ENCODE results near the gene MRPL22.

MRPL22 gene

DNA sequence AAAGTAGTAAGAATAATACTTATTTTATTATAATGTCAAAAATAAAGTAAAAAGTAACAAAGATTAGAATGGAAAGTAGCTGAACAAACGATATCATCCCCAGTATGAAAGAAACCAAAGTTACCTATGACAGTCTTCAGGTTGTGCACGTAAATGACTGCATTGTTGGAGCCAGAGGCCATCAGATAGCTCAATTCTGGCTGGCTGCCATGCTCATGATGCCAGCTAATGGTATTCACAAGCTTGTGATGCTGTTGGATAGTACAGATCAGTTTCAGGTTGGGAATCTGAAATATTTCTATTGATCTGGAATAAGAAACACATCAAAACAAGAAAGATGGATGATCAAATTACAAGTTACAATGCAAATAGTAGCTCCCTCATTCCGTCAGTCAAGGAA, 24.0 kb upstream of the MRPL22 start:
- no peak overlapping the region for H2BK120ac ChIP-seq (ENCODE audit: low read depth, low read length)
- no peak overlapping the region for H3K4ac ChIP-seq (ENCODE audit: low read depth in 1 of 2, low read length in 2 of 2)
- no peaks in the 10 kb centered on the region for H3K79me1 ChIP-seq (replicated peaks; ENCODE audit: low read length, poor library complexity, severe bottlenecking)
- H2AFZ ChIP-seq (ENCODE audit: low read depth, low read length), result no peak overlapping the region
- H3K9ac ChIP-seq (ENCODE audit: low read length), result no peak overlapping the region
- H2BK5ac ChIP-seq (ENCODE audit: low read depth, low read length, poor library complexity, severe bottlenecking), result no peak overlapping the region
- H2AK5ac ChIP-seq (ENCODE audit: low read length, severe bottlenecking), result no peak overlapping the region
- no peak overlapping the region for H4K8ac ChIP-seq (ENCODE audit: low read length)
- no peak for DNase-seq
- no peak overlapping the region for H3K14ac ChIP-seq (ENCODE audit: low read length in 2 of 2)
- no peaks in the 10 kb centered on the region for H3K27me3 ChIP-seq (ENCODE audit: control insufficient read depth in 1 of 2, insufficient read depth in 1 of 2, low read length in 2 of 2)
- H3K4me1 ChIP-seq (ENCODE audit: control insufficient read depth, insufficient read depth, low read depth, low read length), result no peaks in the 10 kb centered on the region
- H3K36me3 ChIP-seq (ENCODE audit: control insufficient read depth in 1 of 2, insufficient read depth in 2 of 2, low read depth in 1 of 2, low read length in 2 of 2), result peaks cover 9 to 95% of the 10 kb centered on the region in 2 experiments
- H3K4me2 ChIP-seq (ENCODE audit: low read length, poor library complexity, severe bottlenecking), result no peak overlapping the region
- H3K9me3 ChIP-seq (ENCODE audit: control insufficient read depth, low read length), result no peaks in the 10 kb centered on the region
- no peak overlapping the region for H3K4me3 ChIP-seq (ENCODE audit: insufficient read depth in 1 of 2, low read depth in 1 of 2, low read length in 2 of 2)
- H2BK12ac ChIP-seq (ENCODE audit: low read length in 2 of 2), result no peak overlapping the region
- WGBS, result 98% methylated on average over 2 of the region's 3 CpGs
- no peak overlapping the region for H3K23ac ChIP-seq (ENCODE audit: low read length in 2 of 2)
- no peak overlapping the region for H3K18ac ChIP-seq (ENCODE audit: low read depth in 1 of 2, low read length in 2 of 2)
- no peak overlapping the region for H3K27ac ChIP-seq (ENCODE audit: low read length, poor library complexity, severe bottlenecking)
- H4K91ac ChIP-seq (ENCODE audit: low read length), result no peak overlapping the region
- no peak overlapping the region for H2BK15ac ChIP-seq (ENCODE audit: low read depth, poor library complexity, severe bottlenecking)

DNA sequence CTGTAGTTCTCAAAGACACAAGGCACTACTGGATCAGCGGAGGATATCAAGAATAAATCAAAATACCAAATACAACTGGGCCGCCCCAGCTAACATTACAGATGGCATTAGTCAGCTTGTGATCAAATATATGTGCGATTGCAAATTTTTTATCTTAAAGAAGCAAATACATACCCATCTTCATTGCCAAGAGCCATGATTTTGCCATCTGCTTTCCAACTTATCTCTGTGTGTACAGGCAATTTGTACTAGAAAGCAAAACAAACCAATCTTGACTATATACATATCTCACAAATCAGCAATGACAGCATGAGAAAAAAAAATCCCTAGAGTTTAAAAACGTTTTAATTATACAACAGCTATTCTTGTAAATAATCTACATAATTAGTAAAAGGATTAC, 23.1 kb upstream of the MRPL22 start:
- Histone ChIP-seq H3K79me1 (replicated peaks; ENCODE audit: low read length, poor library complexity, severe bottlenecking) (no peaks in the 10 kb centered on the region), H3K18ac (ENCODE audit: low read depth in 1 of 2, low read length in 2 of 2) (no peak overlapping the region), H3K23ac (ENCODE audit: low read length in 2 of 2) (no peak overlapping the region), H3K27me3 (ENCODE audit: control insufficient read depth in 1 of 2, insufficient read depth in 1 of 2, low read length in 2 of 2) (no peaks in the 10 kb centered on the region), H3K4me1 (ENCODE audit: control insufficient read depth, insufficient read depth, low read depth, low read length) (no peaks in the 10 kb centered on the region), H4K91ac (ENCODE audit: low read length) (no peak overlapping the region), H2BK5ac (ENCODE audit: low read depth, low read length, poor library complexity, severe bottlenecking) (peak overlapping the region; percentile 66), H3K4ac (ENCODE audit: low read depth in 1 of 2, low read length in 2 of 2) (no peak overlapping the region), H3K4me2 (ENCODE audit: low read length, poor library complexity, severe bottlenecking) (no peak overlapping the region), H3K9me3 (ENCODE audit: control insufficient read depth, low read length) (no peaks in the 10 kb centered on the region), H3K27ac (ENCODE audit: low read length, poor library complexity, severe bottlenecking) (no peak overlapping the region), H3K36me3 (ENCODE audit: control insufficient read depth in 1 of 2, insufficient read depth in 2 of 2, low read depth in 1 of 2, low read length in 2 of 2) (peaks cover 8 to 87% of the 10 kb centered on the region in 2 experiments), H2BK120ac (ENCODE audit: low read depth, low read length) (no peak overlapping the region), H3K4me3 (ENCODE audit: insufficient read depth in 1 of 2, low read depth in 1 of 2, low read length in 2 of 2) (no peak overlapping the region), H4K8ac (ENCODE audit: low read length) (no peak overlapping the region), H2AFZ (ENCODE audit: low read depth, low read length) (no peak overlapping the region), H2BK12ac (ENCODE audit: low read length in 2 of 2) (no peak overlapping the region), H2BK15ac (ENCODE audit: low read depth, poor library complexity, severe bottlenecking) (no peak overlapping the region), H2AK5ac (ENCODE audit: low read length, severe bottlenecking) (no peak overlapping the region), H3K9ac (ENCODE audit: low read length) (no peak overlapping the region), H3K14ac (ENCODE audit: low read length in 2 of 2) (no peak overlapping the region)
- DNase-seq, result no peak
- 95% methylated on average over 4 of the region's 4 CpGs for WGBS

DNA sequence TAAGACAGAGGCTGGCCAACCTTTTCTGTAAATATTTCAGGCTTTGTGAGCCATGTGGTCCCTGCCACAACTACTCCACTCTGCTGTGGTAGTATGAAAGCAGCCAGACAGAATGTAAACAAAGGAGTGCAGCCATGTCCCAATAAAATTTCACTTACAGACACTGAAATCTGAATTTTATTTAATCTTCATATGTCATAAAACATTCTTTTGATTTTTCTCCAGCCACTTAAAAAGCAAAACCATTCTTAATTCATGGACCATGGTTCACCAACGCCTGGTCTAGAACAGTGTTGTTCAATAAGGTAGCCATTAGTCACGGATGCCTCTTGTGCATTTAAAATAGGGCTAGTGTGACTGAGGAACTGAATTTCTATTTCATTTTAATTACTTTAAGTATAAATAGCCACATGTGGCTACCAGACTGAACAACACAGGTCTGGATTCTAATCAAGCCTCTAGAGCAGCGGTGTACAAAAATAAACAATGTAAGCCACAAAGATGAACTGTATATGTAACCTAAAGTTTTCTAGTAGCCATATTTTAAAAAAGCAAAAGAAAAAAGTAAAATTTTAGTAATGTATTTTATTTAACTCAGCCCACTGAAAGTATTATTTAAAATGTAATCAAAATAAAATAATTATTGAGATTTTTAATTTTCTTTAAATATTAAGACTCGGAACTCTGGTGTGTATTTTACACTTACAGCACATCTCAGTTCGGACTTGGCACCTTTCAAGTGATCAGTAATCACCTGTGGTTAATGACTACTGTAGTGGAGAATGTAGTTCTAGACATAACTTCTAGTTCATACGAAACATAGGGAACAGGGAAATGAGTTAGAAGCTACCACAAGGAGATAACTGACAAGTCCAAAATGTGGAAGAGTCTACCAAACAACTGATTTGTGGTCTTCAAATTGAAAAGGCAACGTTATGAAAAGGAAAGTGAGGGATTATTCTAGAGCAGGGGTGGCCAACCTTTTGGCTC, 17.1 kb upstream of the MRPL22 start:
- no peak overlapping the region for H4K91ac ChIP-seq (ENCODE audit: low read length)
- no peak overlapping the region for H4K8ac ChIP-seq (ENCODE audit: low read length)
- DNase-seq, result peak; percentile 6
- H3K4me2 ChIP-seq (ENCODE audit: low read length, poor library complexity, severe bottlenecking), result no peak overlapping the region
- no peak overlapping the region for H3K23ac ChIP-seq (ENCODE audit: low read length in 2 of 2)
- H2BK120ac ChIP-seq (ENCODE audit: low read depth, low read length), result no peak overlapping the region
- no peak overlapping the region for H2AK5ac ChIP-seq (ENCODE audit: low read length, severe bottlenecking)
- no peak overlapping the region for H3K4ac ChIP-seq (ENCODE audit: low read depth in 1 of 2, low read length in 2 of 2)
- H3K4me1 ChIP-seq (ENCODE audit: control insufficient read depth, insufficient read depth, low read depth, low read length), result no peaks in the 10 kb centered on the region
- H2BK15ac ChIP-seq (ENCODE audit: low read depth, poor library complexity, severe bottlenecking), result no peak overlapping the region
- no peak overlapping the region for H3K9ac ChIP-seq (ENCODE audit: low read length)
- no peak overlapping the region for H2AFZ ChIP-seq (ENCODE audit: low read depth, low read length)
- 91% methylated on average over 4 of the region's 7 CpGs for WGBS
- H2BK12ac ChIP-seq (ENCODE audit: low read length in 2 of 2), result no peak overlapping the region
- H3K14ac ChIP-seq (ENCODE audit: low read length in 2 of 2), result no peak overlapping the region
- H3K36me3 ChIP-seq (ENCODE audit: control insufficient read depth in 1 of 2, insufficient read depth in 2 of 2, low read depth in 1 of 2, low read length in 2 of 2), result peaks cover 16 to 86% of the 10 kb centered on the region in 2 experiments
- H3K79me1 ChIP-seq (replicated peaks; ENCODE audit: low read length, poor library complexity, severe bottlenecking), result peaks cover 1% of the 10 kb centered on the region
- H3K27me3 ChIP-seq (ENCODE audit: control insufficient read depth in 1 of 2, insufficient read depth in 1 of 2, low read length in 2 of 2), result no peaks in the 10 kb centered on the region
- no peak overlapping the region for H2BK5ac ChIP-seq (ENCODE audit: low read depth, low read length, poor library complexity, severe bottlenecking)
- H3K9me3 ChIP-seq (ENCODE audit: control insufficient read depth, low read length), result no peaks in the 10 kb centered on the region
- H3K4me3 ChIP-seq (ENCODE audit: insufficient read depth in 1 of 2, low read depth in 1 of 2, low read length in 2 of 2), result no peak overlapping the region
- no peak overlapping the region for H3K18ac ChIP-seq (ENCODE audit: low read depth in 1 of 2, low read length in 2 of 2)
- no peak overlapping the region for H3K27ac ChIP-seq (ENCODE audit: low read length, poor library complexity, severe bottlenecking)

DNA sequence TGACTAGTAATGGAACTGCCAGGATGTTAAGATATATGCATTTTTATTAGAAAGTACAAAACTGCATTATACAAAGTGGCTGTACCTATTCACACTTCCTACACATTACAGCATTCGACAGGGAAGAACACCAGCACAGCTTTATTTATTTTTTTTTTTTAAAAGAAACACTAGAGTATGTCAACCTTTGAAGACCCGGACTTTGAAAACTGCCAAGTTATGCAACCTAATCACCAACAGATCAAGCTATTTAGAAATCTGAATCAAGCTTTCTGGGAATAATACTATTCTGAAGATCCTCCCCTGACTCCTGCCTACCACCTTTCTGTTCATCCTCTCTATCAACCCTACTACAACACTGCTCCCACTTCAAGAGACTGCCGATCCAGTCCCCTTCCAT, 7.3 kb upstream of the MRPL22 start:
- H3K23ac ChIP-seq (ENCODE audit: low read length in 2 of 2), result no peak overlapping the region
- H3K14ac ChIP-seq (ENCODE audit: low read length in 2 of 2), result no peak overlapping the region
- H3K4me2 ChIP-seq (ENCODE audit: low read length, poor library complexity, severe bottlenecking), result no peak overlapping the region
- H2BK5ac ChIP-seq (ENCODE audit: low read depth, low read length, poor library complexity, severe bottlenecking), result no peak overlapping the region
- peaks cover 4% of the 10 kb centered on the region for H3K4me1 ChIP-seq (ENCODE audit: control insufficient read depth, insufficient read depth, low read depth, low read length)
- no peak for DNase-seq
- WGBS, result 96% methylated on average over 3 of the region's 3 CpGs
- no peak overlapping the region for H3K27ac ChIP-seq (ENCODE audit: low read length, poor library complexity, severe bottlenecking)
- no peak overlapping the region for H2AFZ ChIP-seq (ENCODE audit: low read depth, low read length)
- no peak overlapping the region for H3K4ac ChIP-seq (ENCODE audit: low read depth in 1 of 2, low read length in 2 of 2)
- H2BK15ac ChIP-seq (ENCODE audit: low read depth, poor library complexity, severe bottlenecking), result no peak overlapping the region
- H2BK120ac ChIP-seq (ENCODE audit: low read depth, low read length), result no peak overlapping the region
- H3K27me3 ChIP-seq (ENCODE audit: control insufficient read depth in 1 of 2, insufficient read depth in 1 of 2, low read length in 2 of 2), result no peaks in the 10 kb centered on the region
- H4K8ac ChIP-seq (ENCODE audit: low read length), result no peak overlapping the region
- H2BK12ac ChIP-seq (ENCODE audit: low read length in 2 of 2), result no peak overlapping the region
- H3K79me1 ChIP-seq (replicated peaks; ENCODE audit: low read length, poor library complexity, severe bottlenecking), result peaks cover 22% of the 10 kb centered on the region
- H3K18ac ChIP-seq (ENCODE audit: low read depth in 1 of 2, low read length in 2 of 2), result no peak overlapping the region
- no peak overlapping the region for H3K4me3 ChIP-seq (ENCODE audit: insufficient read depth in 1 of 2, low read depth in 1 of 2, low read length in 2 of 2)
- H4K91ac ChIP-seq (ENCODE audit: low read length), result no peak overlapping the region
- peaks cover 6 to 59% of the 10 kb centered on the region in 2 experiments for H3K36me3 ChIP-seq (ENCODE audit: control insufficient read depth in 1 of 2, insufficient read depth in 2 of 2, low read depth in 1 of 2, low read length in 2 of 2)
- no peak overlapping the region for H3K9ac ChIP-seq (ENCODE audit: low read length)
- H3K9me3 ChIP-seq (ENCODE audit: control insufficient read depth, low read length), result no peaks in the 10 kb centered on the region
- no peak overlapping the region for H2AK5ac ChIP-seq (ENCODE audit: low read length, severe bottlenecking)

All from mesenchymal stem cell (in vitro differentiated cells and primary cell).